ENCODE data around the gene ZNF576.
"Not testable (repeated sequence)": the region's sequence is repeated elsewhere in the genome, so short reads cannot be mapped to it uniquely, and the experiment has no call there.

ZNF576 gene

DNA sequence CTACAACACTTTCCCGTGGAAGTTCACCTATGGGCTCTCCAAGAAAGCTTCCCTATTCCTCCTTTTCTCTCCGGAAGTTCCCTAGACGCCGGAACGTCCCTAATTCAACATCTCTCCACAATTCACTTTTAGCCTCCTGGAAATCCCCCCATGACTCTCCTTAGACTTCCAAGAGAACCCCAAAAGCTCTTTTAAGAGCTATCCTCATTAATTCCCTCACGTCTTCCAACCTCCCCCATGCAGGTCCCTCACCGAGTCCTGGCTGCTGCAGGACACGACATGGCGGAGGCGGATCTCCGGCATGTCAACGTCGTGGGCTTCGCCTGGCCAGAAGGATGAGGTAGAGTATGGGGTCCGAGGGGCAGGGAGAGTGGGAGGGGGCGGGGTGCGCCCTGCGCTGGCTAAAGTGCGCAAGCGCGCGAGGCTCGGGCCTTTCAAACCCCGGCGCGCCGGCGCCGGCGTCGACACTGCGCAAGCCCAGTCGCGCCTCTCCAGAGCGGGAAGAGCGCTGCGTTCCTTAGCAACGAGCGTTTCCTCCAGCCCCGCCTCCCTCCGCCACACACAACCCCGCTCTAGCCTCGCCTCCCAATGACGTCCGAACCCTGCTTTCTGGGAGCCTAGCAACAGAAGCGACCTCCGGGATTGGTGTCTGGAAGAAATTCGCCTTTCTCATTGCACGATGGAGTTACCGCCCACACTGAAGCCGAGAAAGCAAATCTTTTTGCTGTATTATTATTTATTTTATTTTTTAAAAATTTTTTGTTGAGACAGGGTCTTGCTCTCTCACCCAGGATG, 21.0 kb upstream of the ZNF576 start, which contains the start of the genes PINLYP and XRCC1:
Gene PINLYP (plus strand): TSS at position 646 of the 795 bp plus-strand sequence. CDS start 1,391 bp downstream, outside the sequence.
Gene XRCC1 (minus strand): TSS at position 372 of the 795 bp plus-strand sequence. CDS start 69 bp downstream, at position 303.
- peak; percentile 98 for DNase-seq

DNA sequence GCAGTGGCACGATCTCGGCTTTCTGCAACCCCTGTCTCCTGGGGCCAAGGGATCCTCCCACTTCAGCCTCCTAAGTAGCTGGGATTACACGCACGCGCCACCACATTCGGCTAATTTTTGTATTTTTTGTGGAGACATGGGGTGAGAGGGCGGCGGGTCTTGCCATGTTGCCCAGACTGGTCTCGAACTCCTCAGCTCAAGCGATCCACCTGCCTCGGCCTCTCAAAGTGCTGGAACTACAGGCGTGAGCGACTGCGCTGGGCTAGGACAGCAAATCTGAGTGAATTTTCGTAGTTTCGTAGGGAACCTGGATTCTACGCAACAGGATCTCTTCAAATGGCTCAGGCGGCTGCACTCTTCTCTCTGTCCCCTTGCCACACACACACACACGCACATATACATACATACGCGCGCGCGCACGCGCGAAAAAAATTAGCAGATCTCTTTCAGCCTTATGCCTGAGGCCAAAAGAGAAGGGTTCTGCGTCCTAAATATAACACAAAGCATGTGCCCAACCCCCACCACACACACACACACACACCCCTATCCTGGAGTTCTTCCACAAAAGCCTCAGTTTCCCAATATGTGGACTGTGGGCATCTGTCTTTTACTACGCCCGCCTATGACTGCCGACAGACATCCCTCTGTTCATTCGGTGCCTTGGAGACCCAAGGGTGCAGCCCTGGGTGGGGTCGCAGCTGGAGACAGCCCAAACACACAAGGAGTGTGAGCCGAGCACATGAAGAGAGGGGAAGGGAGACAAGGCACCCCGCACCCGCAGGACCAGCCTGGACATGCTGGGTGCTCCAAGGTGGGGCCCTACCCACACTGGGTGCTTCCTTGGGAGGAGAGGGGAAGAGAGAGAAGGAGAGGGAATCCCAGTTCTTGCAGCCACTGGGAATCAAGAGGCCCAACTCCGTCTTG, 20.2 kb upstream of the ZNF576 start:
- no peak for DNase-seq

DNA sequence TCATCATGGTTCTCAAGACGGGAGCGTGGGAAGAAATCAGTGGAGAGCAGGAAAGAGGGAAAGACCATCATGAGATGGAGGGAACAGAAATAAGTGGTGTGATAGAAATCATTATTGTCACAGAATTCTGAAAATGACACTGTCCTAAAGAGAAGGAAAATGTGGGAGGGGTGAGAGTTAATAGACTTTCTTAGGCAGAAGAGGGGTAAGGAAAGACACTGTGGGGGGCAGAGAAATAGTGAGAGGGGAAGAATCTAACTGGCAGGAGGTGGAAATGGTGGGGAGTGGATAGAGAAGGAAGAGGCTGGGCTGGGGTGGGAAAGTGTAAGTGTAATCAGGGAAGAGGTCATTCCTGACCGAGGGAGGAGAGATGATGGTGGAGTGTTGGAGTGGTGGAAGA, 17.6 kb upstream of the ZNF576 start:
- no peak for DNase-seq

DNA sequence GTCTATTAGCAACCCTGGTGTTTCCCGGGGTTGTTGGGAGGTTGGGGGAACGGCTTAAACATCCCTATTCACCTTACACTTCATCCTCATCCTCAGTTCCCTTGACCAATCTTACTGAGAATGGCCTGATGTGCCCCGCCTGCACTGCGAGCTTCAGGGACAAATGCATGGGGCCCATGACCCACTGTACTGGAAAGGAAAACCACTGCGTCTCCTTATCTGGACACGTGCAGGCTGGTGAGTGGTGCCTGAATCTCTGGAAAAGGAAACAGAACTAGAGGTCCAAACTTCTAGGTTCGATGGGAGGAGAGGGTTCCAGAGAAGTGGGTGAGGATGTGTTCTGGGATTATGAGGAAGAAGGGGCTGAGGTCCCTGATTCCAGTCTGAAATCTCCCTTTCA, 14.9 kb upstream of the ZNF576 start:
- DNase-seq: no peak

DNA sequence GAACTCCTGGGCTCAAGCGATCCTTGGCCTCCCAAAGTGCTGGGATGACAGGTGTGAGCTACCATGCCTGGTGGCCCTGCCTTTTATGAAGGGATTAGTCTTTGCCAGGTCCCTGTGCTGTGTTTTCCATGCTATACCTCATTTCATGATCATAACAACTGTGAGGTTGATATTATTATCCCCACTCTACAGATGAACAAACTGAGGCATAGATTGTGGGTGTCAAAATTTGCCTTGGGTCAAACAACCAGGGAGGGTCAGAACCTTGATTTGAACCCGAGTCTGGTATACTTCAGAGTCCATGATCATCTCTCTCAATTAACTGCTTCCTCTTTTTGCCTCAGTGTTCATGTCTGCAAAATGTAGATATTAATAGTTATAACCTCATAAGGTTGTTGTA, 13.9 kb upstream of the ZNF576 start:
- DNase-seq: no peak

DNA sequence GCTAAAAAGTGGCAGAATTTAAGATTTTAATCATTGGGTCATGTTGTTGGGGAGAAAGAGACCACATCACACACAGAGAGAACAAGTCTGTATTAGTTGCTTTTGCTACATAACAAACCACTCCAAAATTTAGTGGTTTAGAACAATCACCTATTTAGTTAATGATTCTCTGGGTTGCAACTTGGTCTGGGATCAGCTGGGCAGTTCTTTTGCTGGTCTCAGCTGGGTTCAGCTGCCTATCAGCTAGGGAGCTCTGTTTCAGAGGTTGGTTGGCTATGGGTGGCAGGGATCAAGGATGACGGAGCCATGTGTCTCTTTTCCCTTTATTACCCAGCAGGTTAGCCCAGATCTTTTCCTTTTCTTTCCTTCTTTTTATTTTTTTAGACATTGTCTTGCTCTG, 11.9 kb upstream of the ZNF576 start:
- DNase-seq: no peak

DNA sequence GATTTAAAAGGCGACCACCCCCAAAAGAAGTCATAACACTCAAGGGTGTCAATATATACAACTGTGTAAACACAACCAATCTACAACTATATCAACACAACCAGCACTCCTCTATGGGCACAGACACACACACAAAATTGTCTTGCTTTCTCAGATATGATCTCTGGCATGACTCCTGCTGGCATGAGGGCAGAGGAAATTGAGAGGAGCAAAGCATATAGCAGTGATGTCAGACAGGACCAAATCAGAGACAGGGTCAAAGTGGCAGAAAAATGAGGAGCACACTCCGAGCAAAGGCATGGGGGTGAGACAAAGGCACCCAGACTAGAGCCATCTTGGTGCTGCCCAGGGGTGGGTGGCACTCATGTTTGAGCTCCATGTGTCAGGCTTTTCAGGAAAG, 10.0 kb upstream of the ZNF576 start:
- DNase-seq: no peak

DNA sequence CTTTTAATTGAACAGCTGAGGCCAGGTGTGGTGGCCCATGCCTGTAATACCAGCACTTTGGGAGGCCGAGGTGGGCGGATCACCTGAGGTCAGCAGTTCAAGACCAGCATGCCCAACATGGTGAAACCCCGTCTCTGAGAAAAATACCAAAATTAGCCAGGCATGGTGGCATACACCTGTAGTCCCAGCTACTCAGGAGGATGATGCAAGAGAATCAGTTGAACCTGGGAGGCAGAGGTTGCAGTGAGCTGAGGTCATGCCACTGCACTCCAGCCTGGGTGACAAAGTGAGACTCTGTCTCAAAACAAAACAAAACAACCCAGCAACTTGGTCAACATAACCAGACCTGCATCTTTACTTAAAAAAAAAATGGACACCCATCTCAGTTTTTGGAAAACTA, 9.4 kb upstream of the ZNF576 start:
- DNase-seq: not testable (repeated sequence)

DNA sequence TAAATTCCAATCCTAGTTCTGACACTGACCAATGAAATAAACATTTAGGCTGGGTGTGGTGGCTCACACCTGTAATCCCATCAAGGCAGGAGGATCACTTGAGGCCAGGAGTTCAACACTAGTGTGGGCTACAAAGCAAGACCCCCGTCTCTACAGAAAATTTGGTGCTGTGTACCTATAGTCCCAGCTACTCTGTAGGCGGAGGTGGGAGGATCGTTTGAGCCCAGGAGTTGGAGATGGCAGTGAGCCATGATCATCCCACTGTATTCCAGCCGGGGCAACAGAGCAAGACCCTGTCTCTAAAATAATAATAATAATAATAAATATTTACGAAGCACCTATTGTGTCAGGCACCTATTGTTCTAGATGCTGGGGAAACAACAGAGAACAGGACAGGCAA, 7.1 kb upstream of the ZNF576 start:
- DNase-seq: no peak

DNA sequence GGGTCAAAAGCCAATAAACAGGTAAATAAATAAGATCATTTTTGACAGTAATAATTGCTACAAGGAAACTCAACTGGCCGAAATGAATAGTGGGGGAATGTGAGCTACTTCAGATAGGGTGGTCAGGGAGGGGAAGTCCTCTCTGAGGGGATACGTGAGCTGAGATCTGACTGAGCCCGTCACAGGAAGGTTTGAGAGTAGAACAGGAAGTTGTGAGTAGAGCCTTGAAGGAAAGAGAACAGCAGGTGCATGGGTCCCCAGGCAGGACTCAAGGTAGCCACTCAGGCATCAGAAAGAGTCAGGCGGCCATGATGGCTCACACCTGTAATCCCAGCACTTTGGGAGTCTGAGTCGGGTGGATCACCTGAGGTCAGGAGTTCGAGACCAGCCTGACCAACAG, 6.7 kb upstream of the ZNF576 start:
- no peak for DNase-seq

DNA sequence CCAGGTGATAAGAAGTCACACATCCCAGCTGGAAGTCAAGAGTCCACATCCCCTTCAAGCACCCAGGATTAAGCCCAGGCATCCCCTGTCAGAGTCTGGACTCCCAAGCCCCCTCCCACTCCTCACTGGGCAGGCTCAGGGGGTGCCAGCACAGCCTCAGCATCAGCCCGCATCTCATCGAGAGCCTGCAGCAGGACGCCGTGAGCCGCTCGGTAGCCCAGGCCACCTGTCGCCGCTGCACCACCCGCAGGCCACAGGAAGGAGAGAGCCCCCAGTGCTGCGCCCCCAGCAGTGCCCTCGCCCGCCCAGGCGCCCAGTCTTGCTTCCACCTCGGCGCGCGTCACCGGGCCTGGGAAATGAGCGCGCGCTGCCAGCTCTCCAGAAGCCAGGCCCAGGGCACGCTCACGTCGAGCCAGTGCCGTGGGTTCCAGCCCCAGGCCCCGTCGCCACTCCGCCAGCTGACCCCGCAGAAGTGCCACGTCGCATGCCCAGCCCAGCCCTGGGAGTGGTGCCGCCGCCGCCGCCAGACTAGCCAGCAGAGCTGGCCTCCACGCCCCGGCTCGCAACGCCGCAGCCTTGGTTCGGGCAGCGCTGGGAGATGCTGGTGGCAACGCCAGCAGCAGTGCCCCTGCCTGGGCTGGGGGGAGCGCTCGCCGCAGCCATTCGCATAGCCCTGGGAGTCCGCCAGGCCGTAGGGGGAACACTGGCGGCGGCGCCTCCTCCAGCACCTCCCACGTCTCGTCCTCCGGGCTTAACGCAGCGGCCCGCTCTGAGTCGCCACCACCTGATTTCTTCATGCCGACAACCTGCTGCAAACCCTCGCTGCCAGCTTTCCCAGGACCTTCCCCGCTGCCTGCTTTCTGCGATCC, 4.3 kb upstream of the ZNF576 start:
- DNase-seq: no peak

DNA sequence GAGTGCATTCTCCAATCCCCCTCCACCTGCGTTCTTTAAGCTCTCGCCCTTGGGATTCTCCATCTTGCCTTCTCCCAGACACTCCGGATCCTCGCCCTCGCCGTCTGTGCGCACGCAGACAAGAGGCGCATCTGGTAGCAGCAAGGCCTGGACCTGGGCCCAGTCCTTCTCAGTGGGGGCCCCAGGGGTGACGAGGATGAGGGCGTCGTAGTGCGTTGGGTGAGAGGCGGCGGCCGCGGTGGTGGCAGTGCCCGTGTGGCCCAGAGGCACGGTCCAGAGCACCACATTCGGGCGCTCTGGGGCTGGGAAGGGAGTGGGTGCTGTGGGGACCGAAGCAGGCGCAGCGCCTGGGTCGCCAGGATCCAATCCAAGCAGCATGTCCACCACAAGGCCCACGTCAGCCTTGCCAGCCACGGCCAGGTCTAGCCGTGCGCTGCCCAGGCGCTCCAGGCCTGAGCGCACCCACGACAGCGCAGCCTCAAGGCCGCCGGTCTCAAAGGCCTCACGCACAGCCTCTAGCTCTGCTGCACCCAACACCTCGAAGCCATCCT, 3.5 kb upstream of the ZNF576 start:
- no peak for DNase-seq

DNA sequence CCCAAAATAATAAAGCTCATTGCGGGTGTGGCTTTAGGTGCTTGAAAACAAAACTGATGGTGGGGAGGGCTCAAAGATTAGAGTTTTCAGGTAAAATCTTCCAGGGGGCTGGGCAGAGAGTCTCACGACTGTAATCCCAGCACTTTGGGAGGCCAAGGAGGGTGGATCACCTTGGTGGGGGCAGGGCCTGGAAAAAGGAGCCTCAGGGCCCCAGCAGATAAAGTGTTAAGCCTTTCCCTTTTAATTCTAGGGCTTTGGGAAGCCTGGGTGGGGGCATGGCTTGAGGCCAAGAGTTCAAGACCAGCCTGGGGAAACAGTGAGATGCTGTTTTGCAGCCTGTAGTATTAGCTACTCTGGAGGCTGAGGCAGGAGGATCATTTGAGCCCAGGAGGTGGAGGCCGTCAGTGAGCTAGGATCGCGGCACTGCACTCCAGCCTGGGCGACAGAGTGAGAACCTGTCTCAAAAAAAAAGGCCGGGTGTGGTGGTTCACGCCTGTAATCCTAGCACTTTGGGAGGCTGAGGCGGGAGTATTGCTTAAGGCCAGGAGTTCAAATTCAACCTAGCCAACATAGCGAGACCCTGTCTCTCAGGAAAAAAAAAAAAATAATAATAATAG, 2.2 kb upstream of the ZNF576 start:
- no peak for DNase-seq

DNA sequence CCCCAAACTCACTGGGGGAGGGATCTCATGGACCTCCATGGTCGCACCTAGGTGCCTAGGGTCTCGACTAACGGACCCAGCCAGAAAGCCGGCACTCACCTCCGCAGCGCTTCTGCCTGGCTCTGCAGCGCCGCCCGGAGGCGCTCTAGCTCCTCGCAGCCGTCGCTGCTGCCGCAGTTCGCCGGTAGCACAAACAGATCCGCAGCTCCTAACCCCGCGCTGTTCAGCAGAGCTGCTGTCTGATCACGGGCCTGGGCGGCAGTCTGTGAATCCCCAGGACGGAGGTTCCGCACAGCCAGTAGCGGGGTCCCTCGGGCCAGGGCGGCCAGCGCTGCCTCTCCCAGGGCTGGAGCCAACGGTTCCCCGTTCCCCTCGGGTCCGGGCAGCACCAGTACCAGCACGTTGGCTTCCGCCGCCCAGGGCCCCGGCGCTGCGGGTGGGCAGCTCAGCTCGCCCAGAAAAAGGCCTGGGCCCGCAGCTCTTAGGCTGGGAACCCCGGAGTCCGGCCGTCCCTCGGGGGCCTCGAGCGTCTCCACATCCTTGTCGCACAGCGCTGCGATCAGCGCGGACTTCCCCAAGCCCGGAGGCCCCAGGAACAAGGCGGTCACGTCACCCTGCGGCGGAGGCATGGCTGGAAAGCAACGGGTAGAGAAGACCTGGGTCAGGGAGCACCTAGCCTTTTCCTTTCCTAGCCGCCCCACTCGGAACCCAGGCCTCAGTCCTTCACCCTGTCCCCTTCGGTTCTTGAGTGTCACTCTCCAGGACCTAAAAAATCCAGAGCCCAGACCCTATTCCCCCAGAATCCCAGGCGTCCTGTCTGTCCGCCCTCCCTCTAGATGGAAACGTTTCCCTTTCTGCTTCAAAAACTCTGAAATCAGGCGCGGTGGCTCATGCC, 1.4 kb upstream of the ZNF576 start:
- DNase-seq: peak; percentile 33

DNA sequence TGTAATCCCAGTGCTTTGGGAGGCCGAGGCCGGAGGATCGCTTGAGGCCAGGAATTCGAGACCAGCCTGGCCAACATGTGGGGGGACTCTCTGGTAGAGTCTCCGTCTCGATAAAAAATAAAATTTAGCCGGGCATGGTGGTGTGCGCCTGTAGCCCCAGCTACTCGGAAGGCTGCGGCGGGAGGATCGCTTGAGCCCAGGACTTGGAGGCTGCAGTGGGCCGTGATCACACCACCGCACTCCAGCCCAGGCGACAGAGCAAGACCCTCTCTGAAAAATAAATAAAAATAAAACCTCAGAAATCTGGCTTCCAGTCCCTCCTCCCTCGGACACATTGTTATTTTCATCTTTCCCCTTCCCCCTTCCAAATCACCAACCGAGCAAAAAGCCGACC, 793 bp upstream of the ZNF576 start:
- no peak for DNase-seq

DNA sequence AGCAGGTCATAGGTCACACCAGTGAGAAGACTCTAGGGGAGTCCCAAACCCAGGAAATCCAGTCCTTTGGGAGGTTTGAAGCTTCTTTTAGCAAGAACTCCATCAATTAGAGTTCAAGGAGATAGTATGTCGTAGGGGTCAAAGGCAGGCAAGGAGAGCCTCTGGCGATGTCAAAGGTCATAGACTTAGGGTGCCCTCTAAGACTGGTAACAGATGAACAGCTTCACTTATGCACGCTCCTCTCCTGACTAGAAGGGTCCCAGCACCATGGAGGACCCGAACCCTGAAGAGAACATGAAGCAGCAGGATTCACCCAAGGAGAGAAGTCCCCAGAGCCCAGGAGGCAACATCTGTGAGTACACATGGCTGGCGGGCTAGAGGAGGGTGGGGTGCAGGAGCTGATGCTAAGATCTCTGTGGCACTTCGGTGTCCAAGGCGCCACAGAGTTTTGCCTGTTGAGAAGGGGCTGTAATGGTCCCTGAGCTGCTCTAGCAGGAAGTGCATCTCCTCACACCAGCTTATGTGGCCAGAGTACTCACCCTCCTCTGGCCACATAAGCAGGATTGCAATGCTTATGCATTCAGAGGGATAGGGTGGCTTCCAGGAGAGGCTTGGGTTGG, 557 bp downstream of the ZNF576 start:
- DNase-seq: no peak

DNA sequence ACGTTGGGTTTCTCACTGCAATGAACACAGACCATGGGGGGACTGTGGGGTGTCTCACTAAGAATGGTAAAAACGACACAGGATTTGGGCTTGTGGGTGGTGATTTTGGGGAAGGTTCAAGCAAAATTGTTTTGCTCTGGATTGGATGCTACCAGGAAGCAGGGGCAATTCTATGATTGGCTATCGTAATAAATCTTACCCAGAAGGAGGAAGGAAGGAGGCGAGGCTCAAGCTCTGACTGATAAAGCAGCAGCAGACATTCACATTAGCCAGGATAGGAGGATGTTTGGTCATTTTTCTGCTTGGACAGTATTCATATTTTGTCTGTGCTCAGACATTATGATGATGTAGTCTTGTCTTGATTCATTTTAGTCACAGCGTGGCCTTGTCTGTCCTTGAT, 1.5 kb downstream of the ZNF576 start:
- no peak for DNase-seq

DNA sequence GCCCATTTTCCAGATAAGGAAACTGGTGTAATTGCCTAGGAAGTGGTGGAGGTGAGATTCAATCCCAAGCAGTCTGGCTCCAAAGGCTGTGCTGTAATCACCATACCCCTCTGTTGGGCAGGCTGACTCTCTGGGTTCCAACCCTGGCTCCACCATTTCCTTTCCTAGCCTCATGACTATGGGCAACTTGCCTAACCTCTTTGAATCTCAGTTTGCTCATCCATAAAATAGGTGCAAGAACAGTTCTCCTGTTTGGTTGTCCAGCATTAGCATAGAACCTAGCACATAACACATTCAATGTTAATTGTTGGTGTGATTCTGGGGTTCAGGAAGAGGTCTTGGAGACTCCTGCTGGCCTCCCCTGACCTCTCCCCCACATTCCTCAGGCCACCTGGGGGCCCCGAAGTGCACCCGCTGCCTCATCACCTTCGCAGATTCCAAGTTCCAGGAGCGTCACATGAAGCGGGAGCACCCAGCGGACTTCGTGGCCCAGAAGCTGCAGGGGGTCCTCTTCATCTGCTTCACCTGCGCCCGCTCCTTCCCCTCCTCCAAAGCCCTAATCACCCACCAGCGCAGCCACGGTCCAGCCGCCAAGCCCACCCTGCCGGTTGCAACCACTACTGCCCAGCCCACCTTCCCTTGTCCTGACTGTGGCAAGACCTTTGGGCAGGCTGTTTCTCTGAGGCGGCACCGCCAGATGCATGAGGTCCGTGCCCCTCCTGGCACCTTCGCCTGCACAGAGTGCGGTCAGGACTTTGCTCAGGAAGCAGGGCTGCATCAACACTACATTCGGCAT, 2.2 kb downstream of the ZNF576 start:
- no peak for DNase-seq

DNA sequence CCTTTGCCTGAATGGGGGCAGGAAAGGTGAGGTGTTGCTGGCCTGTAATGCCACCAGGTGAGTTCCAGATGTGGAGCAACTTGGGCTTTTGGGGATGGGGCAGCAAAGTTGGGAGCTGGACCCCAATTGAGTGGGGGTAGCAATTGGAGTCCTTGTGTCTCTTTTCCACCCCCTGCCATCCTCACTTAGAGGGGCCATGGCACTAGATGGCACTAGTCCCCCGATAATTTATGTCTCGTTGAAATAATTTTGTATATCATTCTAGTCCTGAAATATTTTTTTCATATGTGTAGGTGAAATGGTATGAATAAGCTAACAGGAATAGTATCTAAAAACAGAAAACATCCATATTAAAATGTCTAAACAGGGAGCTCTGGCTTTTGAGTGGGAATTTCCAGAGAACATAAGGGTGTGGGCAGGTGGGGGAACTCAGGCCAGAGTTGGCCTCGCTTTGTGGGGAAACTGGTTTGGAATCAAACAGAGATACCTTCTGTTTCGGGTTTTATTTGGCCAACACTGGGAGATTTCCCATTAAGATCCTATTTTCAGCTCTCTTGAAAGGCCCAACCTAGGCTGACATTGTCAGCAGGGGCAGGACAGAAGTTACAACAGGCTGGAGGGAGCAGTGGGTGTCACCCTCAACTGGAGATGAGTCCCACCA, 3.4 kb downstream of the ZNF576 start:
- DNase-seq: no peak

Measured in fibroblast of upper back skin (primary cell).